HepG2 (cell line): ENCODE measurements around the gene PPP2R2B. TPM values are rescaled to one million over a fixed set of nuclear protein-coding genes. Genes with fewer than 3 reads are reported as not detected.

ENCODE experiments used
- ATAC-seq: fragments of 200-7000 bp; cut with Tn5 transposase; 3 replicates; pipeline ENCODE4 v1.9.1; 2020; ENCODE audit warnings: mild to moderate bottlenecking, moderate library complexity
- BruUV-seq: library from RNA; stranded (reverse); fragments of 400-500 nt; replicated peaks from 2 replicates; lab custom pipeline; 2021; lab: Mats Ljungman, UMichigan
- CTCF ChIA-PET: fragments of 300-600 bp; formaldehyde crosslinking; extraction: SDS; loops from one replicate; lab custom pipeline; 2021; ENCODE audit warnings: low total read pairs, inconsistent platforms, low intra/inter-chr PET ratio; lab: Yijun Ruan, JAX
- POLR2A ChIA-PET: fragments of 350-600 bp; sonication (Branson Sonifier 250); formaldehyde crosslinking; loops from one replicate; lab custom pipeline; 2020; ENCODE audit warnings: antibody characterized with exemption, inconsistent platforms; lab: Yijun Ruan, JAX
- DNase-seq: peaks from one replicate; pipeline ENCODE4 v3.0.0-alpha.2; 2015; ENCODE audit warnings: low spot score
- FAIRE-seq: peaks from 3 replicates; lab custom pipeline; 2011; peaks lifted over from hg19 to GRCh38; lab: Jason Lieb, UNC
- H2AFZ ChIP-seq: one replicate; pipeline ENCODE4 v1.6.1; 2011; ENCODE audit warnings: low read length, inconsistent platforms
- H3K27ac ChIP-seq: fragments of 300-600 bp; 3 replicates; pipeline ENCODE4 v1.8.0; 2011; ENCODE audit warnings: mixed run types, mild to moderate bottlenecking, mixed read lengths, low read length, inconsistent platforms; ENCODE audit not compliant: insufficient read depth; ENCODE audit errors: extremely low read length
- H3K27me3 ChIP-seq, 2 experiments: fragments of 200-600 bp in 1 of 2; 2 replicates in 1 of 2; 3 replicates in 1 of 2; pipeline versions ENCODE4 v1.6.0 to v1.8.0; 2011; ENCODE audit warnings: low read length in 2 of 2, mild to moderate bottlenecking in 2 of 2, moderate library complexity in 2 of 2, inconsistent platforms in 1 of 2; ENCODE audit not compliant: insufficient read depth in 2 of 2, control insufficient read depth in 1 of 2
- H3K36me3 ChIP-seq, 2 experiments: fragments of 200-600 bp in 1 of 2; replicated peaks in 1 of 2; 2 replicates in 1 of 2; 3 replicates in 1 of 2; pipeline versions ENCODE4 v1.5.1 to v1.8.0; 2011; ENCODE audit warnings: low read length in 2 of 2, inconsistent platforms in 1 of 2; ENCODE audit not compliant: insufficient read depth in 2 of 2, control insufficient read depth in 1 of 2
- H3K4me1 ChIP-seq: 2 replicates; pipeline ENCODE4 v1.5.1; 2012; ENCODE audit warnings: low read length, inconsistent platforms; ENCODE audit not compliant: insufficient read depth
- H3K4me2 ChIP-seq: 2 replicates; pipeline ENCODE4 v1.6.0; 2011; ENCODE audit warnings: low read depth, low read length, inconsistent platforms
- H3K4me3 ChIP-seq, 3 experiments: fragments of 200-600 bp in 1 of 3; sonication (generic), shearing (Covaris generic) in 1 of 3; replicated peaks in 1 of 3; 2 replicates each; pipeline ENCODE4 v1.5.1; 2011 to 2016; ENCODE audit warnings: low read length in 3 of 3, inconsistent platforms in 2 of 3, low read depth in 2 of 3, mild to moderate bottlenecking in 2 of 3, control low read depth in 1 of 3, mixed read lengths in 1 of 3; ENCODE audit not compliant: insufficient read depth in 1 of 3
- H3K79me2 ChIP-seq: one replicate; pipeline ENCODE4 v1.6.1; 2011; ENCODE audit warnings: low read length, inconsistent platforms; ENCODE audit not compliant: insufficient read depth
- H3K9ac ChIP-seq: 2 replicates; pipeline ENCODE4 v1.6.0; 2011; ENCODE audit warnings: mild to moderate bottlenecking, low read depth, low read length, inconsistent platforms; ENCODE audit not compliant: insufficient read depth
- H3K9me3 ChIP-seq: 2 replicates; pipeline ENCODE4 v1.5.1; 2012; ENCODE audit warnings: mild to moderate bottlenecking, low read length
- H4K20me1 ChIP-seq: 2 replicates; pipeline ENCODE4 v1.6.0; 2011; ENCODE audit warnings: inconsistent platforms, mild to moderate bottlenecking, low read length, moderate library complexity; ENCODE audit not compliant: insufficient read depth
- JUNB ChIP-seq: sonication (generic); formaldehyde crosslinking; IDR thresholded peaks from 2 replicates; pipeline ENCODE4 v1.8.0; 2022; ENCODE audit warnings: missing genetic modification reagents, mild to moderate bottlenecking, borderline replicate concordance
- MEF2D ChIP-seq: sonication (generic); formaldehyde crosslinking; IDR thresholded peaks from 2 replicates; pipeline ENCODE4 v1.5.1; 2020; ENCODE audit warnings: mild to moderate bottlenecking, missing genetic modification reagents
- REST ChIP-seq, 2 experiments: IDR thresholded peaks; 2 replicates each; pipeline ENCODE4 v1.6.1; 2011 to 2012; ENCODE audit warnings: low read length in 2 of 2, borderline replicate concordance in 1 of 2, low read depth in 1 of 2, mild to moderate bottlenecking in 1 of 2, moderate library complexity in 1 of 2
- TAF1 ChIP-seq: sonication (generic); formaldehyde crosslinking; IDR thresholded peaks from 2 replicates; pipeline ENCODE4 v1.4.0; 2020; ENCODE audit warnings: missing genetic modification reagents
- ZNF354B ChIP-seq: sonication (generic); formaldehyde crosslinking; IDR thresholded peaks from 2 replicates; pipeline ENCODE4 v1.8.0; 2022; ENCODE audit warnings: mild to moderate bottlenecking, missing genetic modification reagents
- WGBS: methylation state at CpG from one replicate; pipeline ENCODE4 v1.1.6; 2017; ENCODE audit warnings: low lambda C conversion rate; 5-methylcytosine and 5-hydroxymethylcytosine counted together
- in situ Hi-C: cut with HindIII; loops from 2 replicates; pipeline ENCODE4 v1.10.0; 2017; ENCODE audit warnings: low pct_unique_long_range_greater_than_20kb; ENCODE audit not compliant: extremely low pct_ligation_motif_present
- intact Hi-C: fragments of 100-400 bp; cut with micrococcal nuclease; formaldehyde crosslinking; loops from one replicate; pipeline ENCODE4 v1.10.0; 2022; ENCODE audit not compliant: unreplicated experiment
- polyA plus RNA-seq, 8 experiments: library from polyadenylated mRNA; depleted of rRNA in 3 of 8; stranded (reverse) in 7 of 8; unstranded in 1 of 8; fragments of >200 nt; fragmentation: Illumina TruSeq in 4 of 8; extraction: Trizol in 4 of 8; gene quantifications; 2 replicates each; pipeline versions ENCODE4 v1.2.1 to v1.2.3, GENCODE V29; 2011 to 2016; ENCODE audit warnings: low read depth in 4 of 8, missing spikeins in 1 of 8, mixed read lengths in 1 of 8; ENCODE audit not compliant: insufficient read depth in 1 of 8
- total RNA-seq, 5 experiments: library from RNA; depleted of rRNA; stranded (reverse); fragments of >200 nt; fragmentation: Illumina TruSeq; extraction: Trizol; gene quantifications; 2 replicates each; pipeline ENCODE4 v1.2.3, GENCODE V29; 2016; ENCODE audit warnings: low read depth in 1 of 5

Gene PPP2R2B
- total and polyA plus RNA-seq, 2 of the 13 experiments (the other 11 are each of a cell fraction or from before 2014, with no cell fraction given) = not detected

- TF ChIP-seq TAF1 (CRISPR knock-in tag) (no peak), JUNB (CRISPR knock-in tag) (no peak)
- TF ChIP-seq, all 625 proteins: peak for 0
Observed at GRCh38 chr5:146758938-146759337, 119.6 kb downstream of the PPP2R2B start (continued).

- in situ Hi-C loops = no loop called here
- 2% methylated on average over 1 of the region's 1 CpG for WGBS
- Histone ChIP-seq H3K79me2 (no peaks in the 10 kb centered on the region), H3K9ac (no peak overlapping the region), H3K4me1 (0 out of 2 replicates have a peak, but pooled peaks cover 4% of the 10 kb centered on the region), H3K4me3 (no peak overlapping the region), H3K36me3 (no peaks in the 10 kb centered on the region), H3K4me2 (no peak overlapping the region)
- no peak for ATAC-seq
- TF ChIP-seq MEF2D (CRISPR knock-in tag) = no peak
- no peak for TF ChIP-seq REST (IDR thresholded peaks at IDR 0.05; ENCODE audit: borderline replicate concordance in 1 of 2, low read depth in 1 of 2, low read length in 2 of 2)
- TF ChIP-seq ZNF354B = no peak
- TF ChIP-seq, all 625 proteins: peak for 0
- ChIA-PET CTCF (no interaction called here), POLR2A (no interaction called here)
- H3K9me3 ChIP-seq = no peaks in the 10 kb centered on the region
- intact Hi-C loops = no loop called here
- FAIRE-seq = no peak
- no peaks in the 10 kb centered on the region; a peak in 1 of 5 replicates for H3K27me3 ChIP-seq
- no peaks in the 10 kb centered on the region for H4K20me1 ChIP-seq
- no peak overlapping the region for H2AFZ ChIP-seq
- no peak for DNase-seq
- H3K27ac ChIP-seq = no peak overlapping the region
- BruUV-seq = no TSS peak
Observed at GRCh38 chr5:146758076-146758475, 120.5 kb downstream of the PPP2R2B start.
